ENCODE data around the gene RHOF. TPM values are rescaled to one million over a fixed set of nuclear protein-coding genes. Genes with fewer than 3 reads are reported as not detected.

Gene RHOF
- total RNA-seq, 1 experiment from 2014 or later = 116 TPM

DNA sequence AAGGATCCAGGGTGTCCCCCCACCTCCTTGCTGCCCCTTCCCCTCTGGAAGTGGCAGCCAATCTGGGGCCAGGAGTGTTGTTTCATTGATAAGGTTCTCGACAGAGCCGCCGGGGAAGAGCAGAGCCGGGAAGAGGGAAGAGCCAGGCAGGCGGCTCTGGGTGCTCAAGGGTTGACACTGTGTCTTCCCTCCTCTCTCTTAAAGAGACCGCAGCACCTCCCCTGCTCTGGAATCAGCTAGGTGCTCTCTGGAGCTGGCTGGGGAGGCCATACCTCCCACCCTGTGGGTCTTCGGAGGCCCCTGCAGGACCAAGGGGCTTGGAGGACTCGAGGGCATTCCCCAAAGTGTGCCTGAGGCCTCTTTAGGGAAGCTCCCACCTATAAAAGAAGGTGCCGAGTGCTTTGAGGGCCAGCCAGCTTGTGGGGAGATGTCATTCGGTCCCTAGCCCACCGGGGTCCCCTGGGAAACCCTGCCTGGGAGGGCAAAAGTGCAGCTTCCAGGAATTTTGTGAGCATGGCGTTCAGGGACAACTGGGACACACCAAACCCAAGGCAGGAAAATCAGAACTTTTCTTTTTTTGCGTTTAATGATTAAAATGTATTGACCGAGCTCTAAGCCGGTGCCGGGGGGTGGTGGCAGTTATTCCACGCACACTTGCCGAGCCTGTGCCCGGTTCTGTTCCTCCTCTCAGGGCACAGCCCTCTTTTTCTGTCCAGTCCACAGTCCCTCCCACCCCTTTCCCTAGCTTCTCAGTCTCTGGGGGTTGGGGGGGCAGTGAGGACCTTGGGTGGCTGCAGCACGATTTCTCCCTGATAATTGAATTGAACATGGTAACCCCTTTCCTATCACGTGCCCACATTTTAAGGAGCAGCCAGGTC, 13.3 kb upstream of the RHOF start:
- intact Hi-C loops (cut with micrococcal nuclease) = no loop called here
- ChIA-PET RAD21 (ENCODE audit: low non-redundant PET in 1 of 2, low total read pairs in 2 of 2, uncharacterized antibody in 2 of 2, unreplicated experiment in 2 of 2) (no interaction called here), CTCF (interaction anchor here (3.9 kb wide), 1 partner anchor 12 kb away, joined by 33 read pairs; the partner anchor contains the start of gene RHOF), POLR2A (interaction anchor here (2.6 kb wide), 1 partner anchor 12 kb away, joined by 9 read pairs; no protein-coding TSS in a partner anchor)
- Histone ChIP-seq H3K9me3 (ENCODE audit: control insufficient read depth in 1 of 2, insufficient read depth in 1 of 2, low read depth in 1 of 2, low read length in 2 of 2) (no peaks in the 10 kb centered on the region), H3K27me3 (ENCODE audit: insufficient read depth, low read length) (no peaks in the 10 kb centered on the region), H3K4me2 (ENCODE audit: low read length) (peak overlapping the region; percentile 98; the same call in 1 of the 2 replicates), H3K36me3 (ENCODE audit: control insufficient read depth in 1 of 2, insufficient read depth in 2 of 2, low read length in 2 of 2) (peaks cover 7 to 27% of the 10 kb centered on the region in 2 experiments; a peak in 3 of 4 replicates), H3K4me1 (ENCODE audit: control insufficient read depth in 1 of 2, insufficient read depth in 2 of 2, low read length in 2 of 2) (peaks cover 21 to 41% of the 10 kb centered on the region in 2 experiments), H3K27ac (ENCODE audit: low read depth, low read length) (peak overlapping the region; percentile 27), H4K20me1 (ENCODE audit: insufficient read depth) (no peaks in the 10 kb centered on the region), H3K4me3 (replicated peaks in 1 of 2; ENCODE audit: low read depth in 1 of 2, low read length in 2 of 2) (no peak overlapping the region), H3K79me2 (ENCODE audit: insufficient read depth, low read length) (peaks cover 72% of the 10 kb centered on the region), H2AFZ (ENCODE audit: low read depth, low read length, poor library complexity, severe bottlenecking) (no peak overlapping the region), H3K9ac (ENCODE audit: low read length) (peak overlapping the region; percentile 30; the same call in 1 of the 2 replicates), H3K9me2 (ENCODE audit: insufficient read depth) (no peaks in the 10 kb centered on the region)
- TF ChIP-seq ELF1 (IDR thresholded peaks at IDR 0.05; ENCODE audit: borderline replicate concordance, low read depth) (no peak), JUND (IDR thresholded peaks at IDR 0.05) (no peak), SP1 (IDR thresholded peaks at IDR 0.05; ENCODE audit: low read depth) (no peak), EZH2phosphoT487 (IDR thresholded peaks at IDR 0.05; ENCODE audit: borderline replicate concordance) (no peak), EZH2 (IDR thresholded peaks at IDR 0.05) (no peak), ZNF274 (IDR thresholded peaks at IDR 0.05; ENCODE audit: low read depth, low read length) (no peak), FOSL1 (IDR thresholded peaks at IDR 0.05; ENCODE audit: low read depth) (no peak), EGR1 (IDR thresholded peaks at IDR 0.05; ENCODE audit: low read depth) (no peak), TCF7L2 (IDR thresholded peaks at IDR 0.05; ENCODE audit: borderline replicate concordance, extremely low read depth, insufficient read depth, insufficient read length) (no peak), CBX3 (IDR thresholded peaks at IDR 0.05; ENCODE audit: low read depth) (no peak), ZFX (IDR thresholded peaks at IDR 0.05) (no peak), SIN3A (IDR thresholded peaks at IDR 0.05; ENCODE audit: low read depth) (no peak), POLR2AphosphoS5 (IDR thresholded peaks at IDR 0.05; ENCODE audit: low read depth, low read length) (no peak), YY1 (IDR thresholded peaks at IDR 0.05; ENCODE audit: extremely low read depth, insufficient replicate concordance, low read depth, low read length) (no peak), SRF (IDR thresholded peaks at IDR 0.05; ENCODE audit: low read depth) (no peak)
- TF ChIP-seq, protein P1, sequence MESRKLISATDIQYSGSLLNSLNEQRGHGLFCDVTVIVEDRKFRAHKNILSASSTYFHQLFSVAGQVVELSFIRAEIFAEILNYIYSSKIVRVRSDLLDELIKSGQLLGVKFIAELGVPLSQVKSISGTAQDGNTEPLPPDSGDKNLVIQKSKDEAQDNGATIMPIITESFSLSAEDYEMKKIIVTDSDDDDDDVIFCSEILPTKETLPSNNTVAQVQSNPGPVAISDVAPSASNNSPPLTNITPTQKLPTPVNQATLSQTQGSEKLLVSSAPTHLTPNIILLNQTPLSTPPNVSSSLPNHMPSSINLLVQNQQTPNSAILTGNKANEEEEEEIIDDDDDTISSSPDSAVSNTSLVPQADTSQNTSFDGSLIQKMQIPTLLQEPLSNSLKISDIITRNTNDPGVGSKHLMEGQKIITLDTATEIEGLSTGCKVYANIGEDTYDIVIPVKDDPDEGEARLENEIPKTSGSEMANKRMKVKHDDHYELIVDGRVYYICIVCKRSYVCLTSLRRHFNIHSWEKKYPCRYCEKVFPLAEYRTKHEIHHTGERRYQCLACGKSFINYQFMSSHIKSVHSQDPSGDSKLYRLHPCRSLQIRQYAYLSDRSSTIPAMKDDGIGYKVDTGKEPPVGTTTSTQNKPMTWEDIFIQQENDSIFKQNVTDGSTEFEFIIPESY (IDR thresholded peaks at IDR 0.05; ENCODE audit: extremely low read depth, insufficient replicate concordance, low read length) = no peak
- TF ChIP-seq, protein P2, sequence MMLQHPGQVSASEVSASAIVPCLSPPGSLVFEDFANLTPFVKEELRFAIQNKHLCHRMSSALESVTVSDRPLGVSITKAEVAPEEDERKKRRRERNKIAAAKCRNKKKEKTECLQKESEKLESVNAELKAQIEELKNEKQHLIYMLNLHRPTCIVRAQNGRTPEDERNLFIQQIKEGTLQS (IDR thresholded peaks at IDR 0.05) = no peak
- ATAC-seq = no peak
- no peak for DNase-seq (ENCODE audit: low read depth, low spot score)
- no TSS peak for BruUV-seq (replicated peaks)

Data from HCT116 (cell line).